Ammon's horn (tissue), 1 donor: ENCODE results near the gene ZNF208.
"Not testable (repeated sequence)": the region's sequence is repeated elsewhere in the genome, so short reads cannot be mapped to it uniquely, and the experiment has no call there.

ENCODE experiments used
- DNase-seq: peaks from one replicate; pipeline ENCODE4 v3.0.0-alpha.2; 2016; ENCODE audit warnings: low spot score

The ZNF208 gene

DNA sequence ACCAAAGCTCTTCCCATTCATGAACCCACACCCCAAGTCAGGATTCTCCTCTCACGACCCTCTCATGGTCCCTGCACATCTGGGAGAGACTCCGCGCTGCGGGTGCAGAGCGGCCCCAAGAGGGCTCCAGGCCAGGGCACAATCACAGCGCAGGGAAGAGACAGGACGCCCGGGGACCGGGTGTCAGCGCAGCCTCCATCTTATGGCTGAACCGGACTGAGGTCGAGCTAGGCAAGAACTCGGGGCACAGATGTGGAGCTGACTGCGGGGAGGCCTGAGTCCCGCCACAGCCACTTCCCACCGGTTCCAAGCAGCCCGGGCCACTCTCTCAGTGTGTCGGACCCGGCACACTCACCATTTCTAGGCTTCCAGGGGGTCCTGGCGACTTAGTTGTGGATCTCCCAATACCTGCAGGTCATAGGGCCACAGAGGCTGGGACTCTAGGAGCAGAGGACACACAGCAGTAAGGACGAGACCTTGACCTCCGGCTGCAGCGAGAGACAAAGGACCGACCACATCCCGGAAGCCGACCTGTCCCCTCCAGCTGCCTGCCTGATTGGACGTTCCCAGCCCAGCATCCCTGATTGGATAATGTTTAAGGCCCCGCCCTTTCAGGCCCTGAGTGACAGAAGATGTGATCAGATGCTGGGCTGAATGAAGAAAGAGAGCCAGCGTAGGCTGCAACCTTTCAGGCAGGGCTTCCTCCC, at the start of gene ZNF208:
ZNF208 (minus strand) TSS at position 507 of the 707 bp plus-strand sequence; CDS start at position 358, 149 bp downstream.
- peak; percentile 46 for DNase-seq

DNA sequence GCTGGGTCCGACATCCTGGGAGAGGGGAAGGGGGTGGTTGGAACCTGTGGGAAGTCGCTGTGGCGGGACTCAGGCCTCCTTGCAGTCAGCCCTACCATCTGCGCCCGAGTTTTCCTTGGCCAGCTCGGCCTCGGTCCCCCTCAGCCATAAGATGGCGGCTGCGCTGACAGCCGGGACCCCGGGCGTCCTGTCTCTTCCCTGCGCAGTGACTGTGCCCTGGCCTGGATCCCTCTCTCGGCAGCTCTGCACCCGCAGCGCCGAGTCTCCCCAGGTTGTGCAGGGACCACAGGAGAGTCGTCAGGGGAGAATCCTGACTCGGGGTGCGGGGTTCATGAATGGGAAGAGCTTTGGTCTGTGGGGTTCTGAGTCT, 41.9 kb upstream of the ZNF208 start:
- no peak for DNase-seq

DNA sequence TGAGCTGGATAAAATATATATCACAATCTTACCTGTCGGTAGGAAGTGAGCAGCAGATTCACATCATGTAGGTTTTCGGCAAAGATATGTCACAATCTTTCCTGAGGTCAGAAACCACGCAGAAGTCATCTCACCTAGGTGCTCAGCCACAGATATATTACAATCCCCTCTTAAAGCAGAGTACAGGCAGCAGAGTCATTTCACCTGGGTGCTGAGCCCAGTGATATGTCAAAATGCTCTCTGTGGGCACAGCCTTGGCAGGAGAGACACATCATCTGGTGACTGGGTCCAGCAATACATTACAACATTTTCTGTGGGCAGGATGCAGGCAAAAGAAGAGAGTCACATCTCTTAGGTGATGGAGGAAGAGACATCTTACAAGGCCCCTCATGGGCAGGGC, 30.4 kb upstream of the ZNF208 start:
- DNase-seq: not testable (repeated sequence)

DNA sequence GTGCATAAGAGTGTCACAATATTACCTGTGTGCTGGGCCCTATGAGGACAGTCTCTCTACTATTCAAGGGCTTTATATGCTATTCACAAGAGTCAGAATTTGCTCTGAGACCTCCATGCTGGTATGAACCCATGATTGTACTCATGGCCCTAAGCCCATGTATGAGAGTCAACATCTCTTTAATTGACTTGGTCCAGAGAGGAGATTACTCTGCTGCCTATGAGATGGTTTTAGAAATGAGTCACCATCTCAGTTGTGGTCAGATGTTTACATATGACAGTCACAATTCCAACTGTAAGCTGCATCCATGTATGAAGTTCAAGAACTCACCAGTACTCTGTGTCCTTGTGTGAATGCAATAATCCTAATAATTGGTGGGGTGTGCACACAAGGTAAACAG, 19.9 kb upstream of the ZNF208 start:
- DNase-seq: no peak

DNA sequence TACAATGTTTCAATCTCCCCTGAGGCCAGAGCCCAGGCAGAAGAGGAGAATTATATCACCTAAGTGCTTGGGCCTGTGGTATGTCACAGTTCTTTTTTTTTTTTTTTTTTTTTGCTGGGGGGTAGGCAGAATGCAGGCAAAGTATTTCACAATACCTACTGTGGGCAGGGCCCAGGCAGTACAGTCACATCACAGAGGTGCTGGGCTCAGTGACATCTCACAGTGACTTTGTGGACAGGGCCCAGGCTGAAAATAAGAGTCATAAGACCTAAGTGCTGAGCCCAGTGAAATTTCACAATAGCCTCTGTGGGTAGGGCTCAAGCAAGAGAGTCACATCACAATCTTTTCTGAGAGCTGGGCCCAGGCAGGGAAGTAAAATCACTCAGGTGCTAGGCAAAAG, 15.9 kb upstream of the ZNF208 start:
- DNase-seq: no peak

DNA sequence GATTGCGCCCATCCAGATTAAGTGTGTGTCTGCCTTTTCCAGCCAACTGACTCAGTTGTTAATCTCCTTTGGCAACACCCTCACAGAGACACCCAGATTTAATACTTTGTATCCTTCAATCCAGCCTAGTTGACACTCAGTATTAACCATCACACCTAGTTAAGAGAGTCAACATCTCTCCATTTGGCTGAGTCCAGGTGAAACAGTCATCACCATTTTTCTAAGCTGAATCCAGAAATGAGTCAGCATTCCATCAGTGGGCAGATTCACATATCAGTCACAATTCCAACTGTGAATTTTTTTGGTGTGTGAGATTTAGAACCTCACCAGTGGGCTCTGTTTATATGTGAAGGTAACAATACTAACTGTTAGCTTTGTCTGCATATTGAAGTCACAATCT, 14.8 kb upstream of the ZNF208 start:
- not testable (repeated sequence) for DNase-seq

DNA sequence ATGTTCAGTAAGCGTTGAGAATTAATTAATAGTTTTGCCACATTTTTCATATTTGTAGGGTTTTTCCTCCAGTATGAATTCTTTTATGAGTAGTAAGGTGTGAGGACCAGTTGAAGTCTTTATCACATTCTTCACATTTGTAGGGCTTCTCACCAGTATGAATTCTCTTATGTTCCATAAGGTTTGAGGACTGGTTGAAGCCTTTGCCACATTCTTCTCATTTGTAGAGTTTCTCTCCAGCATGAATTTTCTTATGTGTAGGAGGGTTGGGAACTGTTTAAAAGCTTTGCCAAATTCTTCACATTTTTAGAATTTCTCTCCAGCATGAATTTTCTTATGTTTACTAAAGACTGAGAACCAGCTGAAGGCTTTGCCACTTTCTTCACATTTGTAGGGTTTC, 40.3 kb downstream of the ZNF208 start:
- DNase-seq: no peak

DNA sequence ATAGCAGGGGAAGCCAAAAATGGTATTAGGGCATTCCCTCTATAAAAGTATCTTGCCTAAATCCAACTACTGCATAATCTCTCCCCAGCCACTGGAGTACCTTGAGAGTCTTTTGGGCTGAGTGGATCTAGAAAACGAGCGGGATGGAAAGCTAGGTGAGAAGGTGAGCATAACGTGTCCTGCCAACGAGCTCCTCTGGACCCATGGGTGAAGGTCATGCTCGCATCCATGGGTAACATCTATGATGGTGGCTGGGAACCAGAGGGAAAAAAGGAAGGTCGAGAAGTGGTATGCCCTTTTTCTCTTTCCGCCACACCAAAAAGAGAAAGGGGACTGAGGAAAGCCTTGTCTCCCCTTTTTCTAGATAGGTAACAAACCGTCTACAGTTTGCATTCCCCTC, 63.0 kb downstream of the ZNF208 start:
- DNase-seq: no peak

DNA sequence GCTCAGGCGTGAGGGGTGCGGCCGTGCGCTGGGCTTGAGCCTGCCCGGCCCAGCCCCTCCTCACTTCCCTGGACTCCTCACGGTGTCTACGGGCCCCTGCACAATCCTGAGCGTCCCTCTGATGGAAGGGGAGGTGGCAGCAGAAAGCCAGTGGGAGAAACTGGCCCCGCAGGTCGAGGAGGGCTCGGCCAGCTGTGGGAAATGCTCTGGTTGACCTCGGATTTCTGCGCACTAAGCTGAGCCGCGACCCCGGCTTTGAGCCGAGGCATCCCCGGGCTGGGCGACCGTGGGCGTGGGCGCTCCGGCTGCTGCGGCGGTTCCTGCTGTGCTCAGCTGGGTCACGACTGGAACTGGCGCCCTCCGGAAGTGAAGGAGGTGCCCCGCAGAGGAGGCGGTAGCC, 70.1 kb downstream of the ZNF208 start:
- no peak for DNase-seq

DNA sequence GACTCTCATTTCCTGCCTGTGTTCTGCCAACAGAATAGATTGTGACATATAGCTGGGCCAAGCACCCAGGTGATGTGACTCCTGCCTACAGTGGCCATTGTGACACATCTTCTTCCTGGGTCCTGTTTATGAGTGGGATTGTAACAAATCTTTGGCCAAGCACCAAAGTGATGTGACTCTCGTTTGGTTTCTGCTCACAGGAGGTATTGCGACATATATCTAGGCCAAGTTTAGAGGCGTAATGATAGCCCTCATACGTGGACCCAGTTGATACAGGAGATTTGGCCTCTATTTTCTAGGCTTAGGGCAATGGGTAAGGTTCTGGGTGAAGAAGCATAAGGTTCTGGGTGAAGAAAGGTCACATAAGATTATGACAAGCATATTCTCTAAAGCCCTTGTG, 76.2 kb downstream of the ZNF208 start:
- DNase-seq: no peak

DNA sequence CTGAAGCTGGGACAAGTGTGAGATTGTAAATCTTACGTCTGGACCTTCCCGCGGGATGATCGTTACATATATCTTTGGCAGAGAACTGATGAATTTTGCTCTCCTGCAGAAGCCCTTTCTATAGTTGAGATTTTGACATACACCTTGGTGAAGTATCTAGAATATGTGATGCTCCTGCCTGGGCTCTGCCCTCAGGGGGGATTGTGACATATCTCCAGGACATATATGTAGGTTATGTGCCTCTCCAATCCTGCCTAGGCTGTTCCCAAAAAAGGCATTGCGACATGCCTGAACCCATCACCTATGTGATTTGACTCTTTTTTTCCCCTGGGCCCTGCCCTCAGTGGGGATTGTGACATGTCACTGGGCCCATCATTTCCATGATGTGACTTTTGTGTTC, 76.6 kb downstream of the ZNF208 start:
- DNase-seq: no peak

DNA sequence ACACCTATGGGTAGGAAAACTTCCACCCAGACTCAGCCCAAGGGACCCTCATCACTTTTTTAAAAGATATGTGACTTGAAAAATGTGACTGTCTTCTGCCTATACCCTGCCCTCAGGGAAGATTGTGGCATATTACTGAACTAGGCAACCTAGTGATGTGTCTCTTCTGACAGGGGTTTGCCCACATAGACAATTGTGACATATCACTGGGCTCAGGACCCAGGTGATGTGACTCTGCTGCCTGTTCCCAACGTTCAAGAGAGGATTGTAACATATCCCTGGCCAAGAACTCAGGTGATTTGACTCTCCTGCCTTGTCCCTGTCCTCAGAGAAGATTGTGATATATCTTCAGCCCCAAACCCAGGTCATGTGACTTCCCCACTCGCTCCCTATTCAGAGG, 88.5 kb downstream of the ZNF208 start:
- no peak for DNase-seq

DNA sequence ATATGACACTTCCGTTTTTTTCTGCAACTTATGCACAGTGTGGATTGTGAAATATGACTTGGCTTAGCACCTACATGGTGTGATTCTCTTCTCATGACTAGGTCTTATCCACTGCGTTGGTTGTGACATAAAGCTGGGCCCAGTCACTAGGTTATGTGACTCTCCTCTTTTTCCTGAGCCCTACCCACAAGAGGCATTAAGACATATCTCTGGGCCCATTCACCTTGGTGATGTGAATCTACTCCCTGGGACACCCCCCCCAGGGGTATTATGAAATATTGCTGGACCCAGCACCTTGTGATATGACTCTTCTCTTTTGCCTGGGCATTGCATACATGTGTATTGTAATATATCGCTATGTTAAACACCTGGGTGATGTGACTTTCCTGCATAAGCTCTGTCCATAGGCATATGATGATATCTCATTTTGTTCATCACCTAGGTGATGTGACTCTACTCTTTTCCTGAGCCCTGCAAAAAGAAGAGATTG, 89.0 kb downstream of the ZNF208 start:
- DNase-seq: no peak

DNA sequence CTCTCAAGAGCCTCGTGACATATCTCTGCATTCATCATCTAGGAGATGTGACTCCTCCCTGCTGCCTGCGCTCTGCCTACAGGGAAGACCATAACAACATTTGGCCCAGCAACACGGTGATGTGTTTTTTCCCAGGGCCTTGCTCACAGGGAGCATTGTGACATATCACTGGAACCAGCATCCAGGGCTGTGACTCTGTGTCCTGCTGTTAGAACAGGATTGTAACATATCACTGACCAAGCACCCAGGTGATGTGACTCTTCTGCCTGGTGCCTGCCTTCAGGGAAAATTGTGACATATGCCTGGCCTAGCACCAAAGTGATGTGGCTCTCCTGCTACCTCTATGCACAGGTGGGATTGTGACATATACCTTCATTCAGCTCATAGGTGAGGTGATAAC, 95.3 kb downstream of the ZNF208 start:
- DNase-seq: no peak

DNA sequence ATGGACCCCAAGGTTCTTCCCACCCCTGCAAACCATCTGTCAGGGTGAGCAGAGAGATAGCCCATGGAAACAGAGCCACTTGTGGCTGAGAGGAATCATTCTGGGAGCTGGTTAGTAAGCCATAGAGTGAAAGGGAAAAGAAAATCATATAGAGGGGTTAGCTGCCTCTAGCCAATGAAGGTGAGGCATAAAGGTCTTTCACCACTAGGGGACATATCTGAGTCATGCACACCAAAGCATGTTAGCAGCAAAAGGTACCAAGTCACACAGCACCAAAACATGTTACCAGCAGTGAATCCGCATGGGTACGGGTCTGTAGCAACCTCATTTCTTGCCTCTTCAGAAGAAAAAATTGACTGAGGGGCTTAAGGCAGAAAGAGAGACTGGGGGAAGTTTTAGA, 98.1 kb downstream of the ZNF208 start:
- DNase-seq: no peak

DNA sequence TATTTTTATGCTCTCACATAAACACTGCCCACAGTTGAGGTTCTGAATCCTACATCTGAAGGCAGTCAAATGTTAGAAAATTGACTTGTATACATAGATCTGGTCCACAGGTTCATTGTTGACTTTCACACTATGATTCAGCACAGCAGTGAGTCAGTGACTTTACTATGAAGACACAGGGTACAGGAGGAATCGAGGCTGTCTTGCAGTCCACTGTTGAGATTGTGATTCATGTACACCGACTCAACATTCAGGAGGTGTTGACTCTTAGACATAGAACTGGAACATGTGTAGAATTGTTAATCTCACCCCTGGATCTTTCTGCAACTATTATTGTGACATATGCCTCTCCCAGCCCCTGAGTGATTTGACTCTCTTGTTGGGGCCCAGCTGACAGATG, 100.4 kb downstream of the ZNF208 start:
- no peak for DNase-seq

DNA sequence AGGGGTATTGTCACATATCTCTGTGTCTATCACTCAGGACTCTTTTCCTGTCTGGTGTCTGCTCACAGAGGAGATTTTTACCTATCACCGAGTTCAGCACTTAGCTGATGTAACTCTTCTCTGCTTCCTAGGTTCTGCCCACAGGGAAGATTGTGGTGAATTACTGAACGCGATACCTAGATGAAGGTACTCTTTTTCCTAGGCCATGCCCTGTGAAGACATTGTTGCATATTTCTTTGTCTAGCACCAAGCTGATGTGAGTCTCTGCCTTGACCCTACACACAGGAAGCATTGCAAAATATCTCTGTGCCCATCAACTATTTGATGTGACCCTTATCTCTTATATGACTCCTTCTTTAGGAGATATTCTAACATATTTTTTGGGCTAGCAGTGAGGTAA, 102.7 kb downstream of the ZNF208 start:
- DNase-seq: no peak

DNA sequence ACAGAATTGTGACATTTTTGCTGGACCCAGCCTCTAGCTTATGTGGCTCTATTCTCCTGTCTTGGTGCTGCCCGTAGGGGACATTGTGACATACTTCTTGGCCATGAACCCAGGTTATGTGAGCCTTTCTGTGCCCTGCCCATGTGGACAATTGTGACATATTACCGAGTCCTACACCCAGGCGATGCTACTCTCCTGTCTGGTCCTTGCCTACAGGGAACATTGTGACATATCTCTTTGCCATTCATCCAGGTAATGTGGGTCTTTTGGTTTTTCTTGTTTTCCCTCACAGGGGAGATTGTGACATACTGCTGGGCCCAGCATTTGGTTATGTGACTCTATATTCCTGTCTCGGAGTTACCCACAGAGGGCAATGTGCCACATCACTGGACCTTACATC, 103.2 kb downstream of the ZNF208 start:
- no peak for DNase-seq

DNA sequence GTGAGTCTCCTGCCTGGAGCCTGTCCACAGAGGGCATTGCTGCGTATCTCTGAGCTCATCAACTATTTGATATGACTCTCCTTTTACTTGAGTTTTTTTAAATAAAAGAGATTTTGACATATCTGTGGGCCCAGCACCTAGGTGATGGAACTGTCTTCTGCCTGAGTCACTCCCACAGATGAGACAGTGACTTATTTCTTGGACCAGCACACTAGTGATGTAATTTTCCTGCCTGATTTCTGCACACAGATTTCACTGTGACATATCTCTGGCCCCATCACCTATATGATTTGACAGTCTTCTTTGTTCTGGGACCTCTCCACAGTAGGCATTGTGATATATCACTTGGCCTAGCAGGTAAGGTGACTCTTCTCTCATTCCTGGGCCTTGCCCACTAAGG, 108.2 kb downstream of the ZNF208 start:
- DNase-seq: no peak

DNA sequence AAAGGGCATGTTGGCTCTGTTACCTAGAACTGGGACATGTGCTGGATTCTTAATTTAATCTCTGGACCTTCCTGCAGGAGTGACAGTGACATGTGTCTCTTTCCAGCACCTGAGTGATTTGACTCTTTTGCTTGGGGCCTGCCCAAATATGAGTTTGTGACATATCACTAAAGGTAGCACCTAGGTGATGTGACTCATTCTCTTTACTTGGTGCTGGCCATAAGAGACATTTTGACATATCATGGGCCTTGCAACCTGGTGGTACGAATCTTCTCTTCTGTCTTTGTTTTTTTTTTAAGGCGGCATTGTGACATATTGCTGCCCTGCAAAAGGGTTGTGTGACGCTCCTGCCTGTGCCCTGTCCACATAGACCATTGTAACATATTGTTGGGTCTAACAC, 108.9 kb downstream of the ZNF208 start:
- DNase-seq: no peak

DNA sequence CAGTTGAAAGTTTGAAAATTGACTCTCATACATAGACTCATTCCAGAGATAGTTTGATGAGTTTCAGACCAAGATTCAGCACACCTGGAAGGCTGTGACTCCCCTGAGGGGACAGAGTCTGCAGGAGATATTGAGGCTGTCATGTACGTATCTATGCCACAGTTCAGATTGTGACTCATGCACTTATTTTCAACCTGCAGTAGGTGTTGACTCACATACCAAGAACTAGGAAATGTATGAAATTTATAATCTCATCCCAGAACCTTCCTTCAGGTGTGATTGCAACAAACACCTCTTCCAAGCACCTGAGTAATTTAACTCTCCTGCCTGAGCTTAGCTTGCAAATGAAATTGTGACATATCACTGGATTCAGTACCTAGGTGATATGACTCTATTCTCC, 110.3 kb downstream of the ZNF208 start:
- no peak for DNase-seq

DNA sequence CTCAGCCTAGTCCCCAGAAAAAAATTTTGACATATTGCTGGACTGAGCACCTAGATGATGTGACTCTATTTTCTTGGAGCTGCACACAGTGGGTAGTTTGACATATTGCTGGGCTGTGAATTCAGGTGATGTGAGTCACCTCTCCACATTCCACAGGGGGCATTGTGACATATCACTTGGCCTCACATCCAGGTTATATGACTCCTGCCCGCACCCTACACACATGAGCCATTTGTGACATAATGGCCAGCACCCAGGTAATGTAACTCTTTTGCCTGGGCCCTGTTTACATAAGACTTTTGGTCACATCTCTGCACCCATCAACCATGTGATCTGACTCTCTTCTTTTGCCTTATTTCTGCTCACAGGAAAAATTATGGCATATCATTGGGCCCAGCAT, 119.7 kb downstream of the ZNF208 start:
- DNase-seq: no peak

DNA sequence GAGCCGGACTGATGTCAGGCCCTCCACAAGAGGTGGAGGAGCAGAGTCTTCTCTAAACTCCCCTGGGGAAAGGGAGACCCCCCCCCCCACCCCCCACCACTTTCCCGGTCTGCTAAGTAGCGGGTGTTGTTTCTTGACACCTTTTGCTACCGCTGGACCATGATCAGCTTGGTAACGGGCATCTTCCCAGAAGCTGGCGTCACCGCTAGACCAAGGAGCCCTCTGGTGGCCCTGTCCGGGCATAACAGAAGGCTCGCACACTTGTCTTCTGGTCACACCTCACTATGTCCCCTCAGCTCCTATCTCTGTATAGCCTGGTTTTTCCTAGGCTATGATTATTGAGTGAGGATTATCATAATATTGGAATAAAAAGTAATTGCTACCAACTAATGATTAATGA, 120.7 kb downstream of the ZNF208 start:
- not testable (repeated sequence) for DNase-seq

DNA sequence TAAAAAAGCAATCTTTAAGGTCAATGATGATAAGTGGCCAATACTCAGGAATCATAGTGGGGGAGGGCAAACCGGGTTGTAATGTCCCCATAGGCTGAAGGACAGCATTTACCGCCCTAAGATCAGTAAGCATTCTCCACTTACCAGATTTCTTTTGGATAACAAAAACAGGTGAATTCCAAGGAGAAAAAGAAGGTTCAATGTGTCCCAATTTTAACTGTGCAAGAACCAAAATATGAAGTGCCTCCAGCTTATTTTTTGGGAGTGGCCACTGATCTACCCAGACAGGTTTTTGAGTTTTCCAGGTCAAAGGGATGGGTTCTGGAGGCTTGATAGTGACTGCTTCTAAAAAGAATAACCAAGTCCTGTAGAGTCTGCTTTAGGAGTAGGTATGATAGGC, 125.2 kb downstream of the ZNF208 start:
- not testable (repeated sequence) for DNase-seq
